Testis (tissue), 2 donors: ENCODE measurements around the gene DLG2.

Experiments
- CTCF ChIP-seq, 3 experiments: fragments of 450-650 bp in 2 of 3; fragments of 200-600 bp in 1 of 3; sonication (generic) in 1 of 3; IDR thresholded peaks; one replicate each; pipeline ENCODE4 v1.5.1; 2016 to 2019; ENCODE audit warnings: antibody characterized with exemption in 3 of 3, mild to moderate bottlenecking in 2 of 3, moderate library complexity in 1 of 3
- POLR2A ChIP-seq: fragments of 450-650 bp; IDR thresholded peaks from one replicate; pipeline ENCODE4 v1.6.1; 2017; ENCODE audit warnings: antibody characterized with exemption, mild to moderate bottlenecking, moderate library complexity

GRCh38 chr11:83569134-83569805 lies 2057.9 kb downstream of the DLG2 start:
- TF ChIP-seq POLR2A (no peak), CTCF (IDR thresholded peaks at IDR 0.05) (no peak)
